ELR (cell line): ENCODE data around the gene RIMS1.
"Not testable (repeated sequence)": the region's sequence is repeated elsewhere in the genome, so short reads cannot be mapped to it uniquely, and the experiment has no call there.

Experiments
- DNase-seq: peaks from one replicate; pipeline ENCODE4 v3.0.0-alpha.2; 2015; ENCODE audit warnings: low read depth

Gene RIMS1

DNA sequence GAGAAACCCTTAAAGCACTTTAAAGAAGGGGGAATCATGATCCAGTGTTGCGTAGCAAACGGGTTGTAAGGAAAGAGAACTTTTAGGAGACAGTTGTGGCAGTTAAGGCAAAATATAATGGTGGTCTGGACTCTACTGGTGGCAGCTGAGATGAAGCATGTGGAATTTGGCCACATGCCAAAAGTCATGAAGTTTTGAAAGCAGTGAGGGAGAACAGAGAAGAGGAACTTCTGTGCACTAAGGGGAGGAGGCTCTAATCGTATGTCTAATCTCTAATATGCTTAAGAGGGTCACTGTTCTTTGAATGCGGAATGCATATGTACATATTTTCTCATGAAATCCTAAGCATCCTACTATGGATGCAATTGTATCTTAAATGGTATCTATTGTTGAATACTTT is 91.5 kb downstream of the RIMS1 start:
- no peak for DNase-seq

DNA sequence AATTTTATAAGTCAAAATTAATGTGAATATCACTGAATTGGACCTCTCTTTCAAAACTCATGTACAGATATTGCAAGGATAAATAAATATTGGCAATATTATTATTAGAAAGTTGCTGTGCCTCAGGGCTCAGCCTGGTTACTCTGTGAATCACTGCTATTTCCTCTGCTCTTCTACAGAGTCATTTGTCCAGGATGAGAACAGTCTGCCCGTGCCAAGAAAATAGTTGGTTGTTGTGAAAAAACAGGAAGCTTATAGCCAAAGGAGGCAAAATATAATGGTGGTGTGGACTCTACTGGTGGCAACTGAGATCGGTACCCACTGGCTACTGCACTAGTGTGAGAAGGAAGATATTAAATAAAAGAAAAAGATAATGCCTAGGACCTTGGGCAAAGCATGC is 93.6 kb downstream of the RIMS1 start:
- peak; percentile 3 for DNase-seq

DNA sequence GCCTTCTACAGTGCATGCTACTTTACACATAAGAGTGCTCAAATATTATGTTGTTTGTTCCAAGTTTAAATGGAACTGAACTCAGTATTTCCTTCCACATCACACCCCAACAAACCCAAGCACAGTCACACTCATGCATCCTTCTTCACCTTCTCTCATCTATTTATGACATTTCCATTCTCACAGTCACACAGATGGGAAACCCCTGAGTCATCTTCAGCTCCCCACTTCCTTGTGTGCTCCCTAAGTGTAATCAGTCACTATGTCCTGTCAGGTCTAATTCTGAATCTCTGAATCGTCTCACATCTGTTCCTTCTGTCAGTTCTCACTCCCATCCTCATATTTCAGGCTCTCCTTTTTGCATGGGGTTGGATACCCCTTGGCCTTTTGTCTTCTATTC is 96.0 kb downstream of the RIMS1 start:
- peak; percentile 7 for DNase-seq

DNA sequence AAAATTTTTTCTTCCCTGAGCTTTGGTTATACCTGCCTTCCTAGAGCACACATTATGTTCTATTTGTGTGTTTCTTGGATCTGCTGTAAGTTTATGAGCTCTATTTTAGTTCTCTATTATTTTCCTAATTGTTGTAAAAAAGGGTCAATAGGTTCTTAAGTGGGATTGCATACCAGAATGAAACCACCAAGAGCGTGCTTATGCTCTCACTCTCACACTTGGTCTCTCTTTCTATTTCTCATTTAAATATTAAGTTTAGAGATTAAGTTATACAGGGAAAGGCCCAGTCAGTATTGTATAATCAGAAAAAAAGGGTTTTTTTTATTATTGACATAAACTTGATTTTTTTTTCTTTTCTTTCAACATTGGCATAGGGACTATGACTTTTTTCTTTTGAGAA is 96.8 kb downstream of the RIMS1 start:
- DNase-seq, result no peak

DNA sequence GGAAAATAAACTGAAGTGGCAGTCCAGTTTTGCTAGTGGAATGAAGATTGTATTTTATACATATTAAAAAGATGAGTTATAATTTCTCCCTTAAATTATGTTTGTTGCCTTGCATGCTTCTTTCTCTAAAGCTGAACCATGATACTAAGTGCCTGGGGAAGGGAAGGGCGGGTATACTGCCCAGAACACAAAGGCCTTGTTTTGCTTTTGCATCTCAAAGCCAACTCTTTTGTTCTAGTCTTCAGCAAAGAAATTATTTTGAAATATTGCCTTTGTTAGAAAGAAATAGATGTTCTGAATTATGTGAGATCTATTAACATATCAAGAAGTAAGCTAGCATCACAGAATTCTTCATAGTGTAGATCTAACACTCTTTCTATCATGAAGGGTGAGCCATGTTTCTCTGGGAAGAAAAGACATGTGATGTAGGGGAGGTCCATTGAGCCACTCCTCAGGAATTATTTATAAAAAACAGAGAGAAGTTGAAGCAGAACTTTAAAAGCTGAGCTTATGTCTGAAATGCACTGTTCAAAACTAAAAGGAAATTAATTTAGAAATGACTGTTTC is 108.4 kb downstream of the RIMS1 start:
- no peak for DNase-seq

DNA sequence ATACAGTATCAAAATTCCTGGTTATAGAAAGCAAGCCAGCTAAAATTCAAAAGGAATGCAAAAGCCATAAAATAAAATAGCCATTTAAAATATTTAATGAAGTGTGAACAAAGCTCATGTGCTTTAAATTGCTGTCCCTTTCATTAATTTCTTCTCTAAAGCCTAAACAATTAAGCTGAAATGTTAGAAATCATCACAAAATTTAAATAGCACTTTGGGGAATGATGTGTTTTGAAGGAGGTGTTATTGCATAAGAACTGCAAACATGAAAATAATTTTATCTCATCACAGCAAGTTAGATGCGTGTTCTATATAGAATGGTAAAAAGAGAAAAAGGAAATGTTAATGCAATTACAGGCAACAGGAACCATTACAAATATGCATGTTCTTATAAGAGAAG is 111.0 kb downstream of the RIMS1 start:
- DNase-seq, result no peak

DNA sequence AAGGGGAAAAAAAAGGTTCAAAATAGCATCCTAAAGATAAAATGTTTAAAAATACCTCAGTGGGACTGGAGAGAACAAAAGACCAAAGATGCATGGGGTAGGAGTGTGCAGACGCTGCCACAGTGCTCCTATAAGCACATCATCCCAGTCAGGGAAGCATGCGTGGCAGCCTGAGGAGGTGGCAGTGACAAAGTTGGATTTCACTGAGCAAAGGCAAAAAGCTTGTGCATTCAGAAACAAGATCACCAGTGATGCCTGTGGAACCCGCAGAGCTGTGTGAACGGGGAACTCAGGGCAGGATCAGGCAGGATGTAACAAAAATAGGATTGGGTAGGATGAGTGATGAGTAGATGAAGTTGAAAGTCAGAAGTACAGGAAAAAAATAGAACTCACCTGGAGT is 116.1 kb downstream of the RIMS1 start:
- no peak for DNase-seq

DNA sequence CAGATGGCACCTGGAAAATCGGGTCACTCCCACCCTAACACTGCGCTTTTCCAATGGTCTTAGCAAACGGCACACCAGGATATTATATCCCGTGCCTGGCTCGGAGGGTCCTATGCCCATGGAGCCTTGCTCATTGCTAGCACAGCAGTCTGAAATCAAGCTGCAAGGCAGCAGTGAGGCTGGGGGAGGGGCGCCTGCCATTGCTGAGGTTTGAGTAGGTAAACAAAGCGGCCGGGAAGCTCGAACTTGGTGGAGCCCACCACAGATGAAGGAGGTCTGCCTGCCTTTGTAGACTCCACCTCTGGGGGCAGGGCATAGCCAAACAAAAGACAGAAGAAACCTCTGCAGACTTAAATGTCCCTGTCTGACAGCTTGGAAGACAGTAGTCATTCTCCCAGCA is 120.2 kb downstream of the RIMS1 start:
- not testable (repeated sequence) for DNase-seq

DNA sequence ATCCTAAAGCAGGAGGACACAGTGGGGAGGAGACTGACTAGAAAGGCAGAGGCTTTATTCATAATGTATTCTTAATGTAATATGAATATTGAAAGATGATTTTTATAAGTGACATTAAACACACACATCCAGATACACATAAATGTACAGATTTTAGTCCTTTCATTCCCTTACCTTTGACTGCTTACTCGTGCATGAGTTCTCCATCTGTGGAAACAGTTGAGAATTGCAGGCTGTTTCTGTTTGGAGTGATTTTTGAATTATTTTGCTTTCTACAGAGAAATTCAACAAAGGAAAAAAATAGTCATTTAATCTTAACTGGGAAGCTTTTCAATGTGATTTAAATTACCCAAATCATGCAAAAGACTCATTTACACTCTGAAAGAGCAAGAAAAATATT is 136.5 kb downstream of the RIMS1 start:
- no peak for DNase-seq

DNA sequence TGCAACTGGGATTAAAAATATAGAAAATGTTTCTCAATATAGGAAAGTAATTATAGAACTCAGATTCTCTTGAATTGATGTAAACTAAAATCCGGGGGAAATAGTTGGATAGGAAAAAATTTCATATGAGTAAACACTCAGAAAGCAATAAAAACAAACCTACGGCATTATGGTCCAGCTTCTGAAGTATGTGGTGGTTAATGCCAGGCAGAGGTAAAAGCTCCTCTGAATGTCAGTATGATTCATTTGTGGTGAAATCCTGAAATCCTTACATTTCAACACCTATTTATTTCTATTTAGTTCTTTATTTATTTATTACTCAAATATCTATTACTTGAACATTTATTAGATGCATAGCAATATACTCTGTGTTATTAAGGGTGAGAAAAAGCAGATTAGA is 145.1 kb downstream of the RIMS1 start:
- peak; percentile 20 for DNase-seq

DNA sequence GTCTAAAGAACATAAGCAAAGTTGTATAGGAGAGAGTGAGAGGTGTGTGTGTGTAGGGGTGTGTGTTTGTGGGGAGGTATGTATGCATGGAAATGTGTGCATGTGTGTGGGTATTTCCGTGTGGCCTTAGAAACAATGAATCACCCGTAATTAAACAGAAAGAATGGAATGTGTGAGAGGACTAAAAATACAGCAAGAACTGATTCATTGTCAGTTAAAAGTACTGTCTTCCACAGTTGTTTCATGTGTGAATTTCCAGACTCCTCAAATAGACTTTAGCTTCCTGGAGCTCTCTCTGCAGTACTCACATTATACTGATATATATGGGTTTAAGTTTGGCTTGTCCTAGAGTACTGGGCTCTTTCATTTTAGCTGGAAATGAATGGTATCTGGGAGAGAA is 145.7 kb downstream of the RIMS1 start:
- peak; percentile 15 for DNase-seq

DNA sequence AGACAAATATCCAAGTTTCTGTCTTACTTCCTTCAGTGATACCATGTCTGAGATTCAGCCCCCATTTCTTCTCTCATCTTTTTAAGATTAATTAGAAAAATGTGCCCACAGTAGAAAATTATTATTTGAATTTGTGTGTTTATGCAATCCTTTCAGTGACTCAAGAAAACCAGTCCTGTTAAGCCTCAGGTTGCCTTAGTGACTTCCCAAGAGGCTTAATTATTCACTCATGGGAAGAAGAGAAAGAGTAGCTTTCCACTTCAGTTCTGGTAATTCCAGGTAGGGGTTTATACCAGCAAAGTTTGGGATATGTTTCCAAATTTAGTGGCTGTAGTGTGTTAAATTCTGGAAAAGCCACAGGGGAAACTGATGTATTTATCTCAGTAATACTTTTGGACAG is 149.1 kb downstream of the RIMS1 start:
- no peak for DNase-seq

DNA sequence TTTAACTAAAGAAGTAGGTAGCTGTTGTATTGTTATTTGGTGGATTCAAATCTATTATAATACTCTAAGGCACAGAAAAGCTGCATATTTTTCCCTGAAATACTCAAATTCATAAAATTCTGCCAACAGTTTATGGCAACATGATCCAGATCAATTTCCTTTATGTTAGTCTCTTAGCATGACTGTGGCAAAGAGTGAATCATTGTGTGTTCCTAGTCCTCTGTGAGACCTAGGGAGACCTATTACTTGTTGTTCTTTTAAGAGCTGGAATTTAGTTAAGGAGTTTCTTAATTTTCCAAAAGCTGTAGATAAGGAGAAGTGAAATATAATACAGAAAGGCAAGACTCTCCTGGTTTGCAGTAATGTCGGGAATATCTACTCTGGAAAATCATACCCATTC is 149.6 kb downstream of the RIMS1 start:
- DNase-seq, result no peak

DNA sequence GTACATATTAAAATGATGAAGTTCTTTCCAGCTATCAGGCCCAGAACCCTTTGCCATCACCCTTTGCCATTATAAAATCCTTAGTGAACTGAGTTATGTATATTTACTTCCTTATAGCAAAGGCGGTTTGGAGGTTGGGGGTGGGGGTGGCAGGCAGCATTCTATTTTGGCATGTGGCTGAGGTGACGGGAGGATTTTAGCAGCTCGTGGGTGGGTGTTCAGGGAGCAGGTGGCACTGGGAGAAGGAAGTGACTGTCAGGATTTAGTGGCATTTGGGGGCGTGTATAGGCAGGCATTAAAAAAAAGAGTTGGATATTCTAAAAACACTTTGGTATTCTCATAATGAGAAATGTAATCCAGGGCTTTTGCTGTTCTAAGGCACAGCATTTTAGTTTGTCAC is 150.7 kb downstream of the RIMS1 start:
- no peak for DNase-seq

DNA sequence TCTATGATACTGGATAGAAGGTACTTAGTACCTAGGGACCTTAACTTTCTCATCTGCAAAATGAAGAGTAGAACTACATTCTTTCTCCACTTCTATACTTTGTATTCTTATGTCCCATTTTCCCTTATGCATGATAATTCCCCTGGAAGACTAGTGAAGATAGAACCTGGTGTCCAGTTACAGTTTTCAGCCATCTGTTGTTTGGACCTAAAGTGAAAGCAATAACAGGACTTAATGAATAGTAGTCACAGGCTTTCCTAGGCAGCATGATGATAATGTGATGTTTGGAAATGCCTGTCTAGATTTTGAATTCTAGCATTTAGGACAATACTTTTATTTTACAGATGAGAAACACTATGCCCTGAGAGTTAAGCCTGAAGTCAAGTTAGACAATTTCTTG is 153.8 kb downstream of the RIMS1 start:
- no peak for DNase-seq

DNA sequence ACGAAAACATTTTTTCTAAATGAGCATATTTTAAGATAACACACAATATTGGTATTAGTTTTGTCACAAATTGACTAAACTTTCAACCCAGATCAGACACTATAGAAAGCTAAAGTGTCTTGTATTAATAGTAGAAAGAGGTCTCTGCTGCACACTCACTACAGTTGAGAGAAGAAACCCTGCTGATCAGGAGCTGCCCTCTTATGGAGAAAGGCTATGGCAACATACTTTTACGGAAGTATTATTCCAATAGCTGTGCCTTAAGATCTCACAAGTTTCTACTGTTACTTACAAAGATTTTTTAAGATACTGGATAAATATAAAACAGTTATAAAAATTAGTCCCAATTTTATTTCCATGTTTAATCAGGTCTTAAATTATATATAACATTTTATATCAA is 155.7 kb downstream of the RIMS1 start:
- peak; percentile 23 for DNase-seq

DNA sequence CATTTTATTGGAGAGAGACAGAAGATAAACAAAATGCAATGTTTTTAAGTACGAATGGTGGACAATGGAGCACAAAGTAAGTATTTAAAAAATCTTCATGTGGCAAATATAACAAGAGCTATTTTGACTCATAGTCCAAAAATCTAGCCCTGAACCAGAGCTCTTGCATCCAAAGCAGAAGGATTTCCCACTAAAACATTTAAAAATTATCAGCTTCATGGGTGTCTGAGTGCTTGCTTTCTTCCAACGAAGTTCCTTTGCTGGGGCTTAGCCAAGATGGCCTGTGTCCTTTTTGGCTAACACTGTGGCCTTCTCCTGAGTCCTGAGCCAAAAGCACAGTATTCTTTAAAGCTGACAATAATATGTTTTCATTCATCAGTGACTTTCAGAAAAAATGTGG is 161.7 kb downstream of the RIMS1 start:
- DNase-seq, result no peak

DNA sequence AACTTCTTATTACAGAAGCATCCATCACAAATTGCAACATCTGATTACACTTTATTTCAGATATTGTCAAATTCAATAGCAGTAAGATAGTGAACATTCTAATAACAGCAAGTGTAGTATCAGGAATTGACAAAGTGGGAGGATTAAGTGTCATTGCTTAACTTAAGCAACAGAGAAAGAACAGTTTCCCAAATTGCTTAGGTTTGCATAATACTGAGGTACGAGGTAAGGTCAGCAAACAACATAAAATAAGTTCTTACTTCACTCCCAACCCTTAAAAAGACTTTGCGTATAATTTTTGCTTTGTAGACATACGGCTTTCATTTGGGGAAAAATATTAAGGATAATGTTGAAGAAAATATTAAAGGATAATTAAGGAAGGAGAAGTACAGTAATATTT is 163.0 kb downstream of the RIMS1 start:
- DNase-seq, result no peak

DNA sequence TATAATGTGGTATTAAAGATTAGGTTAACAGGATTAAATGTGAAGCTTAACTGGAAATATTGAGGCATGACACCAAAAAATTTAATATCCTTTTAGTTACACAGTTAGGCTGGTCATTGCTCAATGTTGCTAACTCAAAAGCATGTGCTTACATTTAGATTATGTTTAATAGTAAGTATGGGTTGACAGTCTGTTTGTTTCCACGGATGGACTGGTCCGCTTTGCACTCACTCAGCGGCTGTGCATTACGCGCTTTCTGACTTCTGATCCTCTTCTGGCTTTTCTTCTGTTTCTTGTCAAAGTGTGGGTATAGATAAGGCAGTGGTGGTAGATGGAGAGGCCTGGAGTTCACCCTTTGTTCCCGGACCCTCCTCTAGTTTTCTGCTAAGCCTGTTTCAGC is 174.9 kb downstream of the RIMS1 start:
- DNase-seq, result no peak

DNA sequence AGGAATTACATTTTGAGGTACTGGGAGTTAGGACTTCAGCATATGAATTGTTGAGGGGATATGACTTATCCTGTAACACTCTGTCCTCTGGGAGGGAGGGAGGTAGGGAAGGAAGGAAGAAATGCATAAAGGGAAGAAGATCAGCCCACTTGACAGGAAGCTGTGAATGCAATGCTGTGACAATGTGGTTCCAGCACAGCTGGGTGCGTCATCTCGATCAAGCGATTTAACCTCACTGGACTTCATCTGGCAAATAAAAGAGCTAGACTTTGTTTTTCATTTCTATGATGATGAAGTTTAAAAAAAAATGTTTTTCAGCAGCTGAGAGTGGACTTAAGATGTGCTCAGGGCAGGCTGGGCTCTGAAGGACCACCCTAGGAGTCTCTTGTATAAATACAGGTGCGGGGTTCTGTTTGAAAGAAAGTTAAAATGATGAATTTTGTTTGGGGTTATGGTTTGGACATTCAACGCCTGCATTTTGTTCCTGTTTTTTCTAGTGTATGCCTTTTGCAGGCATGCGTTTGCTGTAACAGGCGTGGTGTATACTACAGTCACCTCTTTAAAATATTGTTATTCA is 178.1 kb downstream of the RIMS1 start:
- no peak for DNase-seq

DNA sequence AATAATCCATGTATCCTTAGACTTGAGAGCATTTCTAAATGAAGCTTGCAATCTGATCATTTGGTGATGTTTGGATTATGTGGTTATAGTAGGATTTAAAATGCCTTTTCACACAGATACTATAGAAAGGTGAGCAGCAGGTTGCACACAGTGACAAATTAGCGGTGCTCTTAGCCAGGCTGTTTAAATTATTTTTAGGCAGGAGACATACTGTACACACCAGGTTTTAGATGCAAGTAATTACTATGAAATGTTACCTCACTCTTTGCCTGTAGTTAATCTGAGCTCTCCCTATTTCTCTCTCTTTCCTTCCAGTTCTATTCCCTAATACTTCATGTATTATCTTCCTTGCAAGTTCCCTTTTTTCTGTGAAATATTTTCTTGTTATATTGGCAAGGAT is 191.7 kb downstream of the RIMS1 start:
- DNase-seq, result no peak

DNA sequence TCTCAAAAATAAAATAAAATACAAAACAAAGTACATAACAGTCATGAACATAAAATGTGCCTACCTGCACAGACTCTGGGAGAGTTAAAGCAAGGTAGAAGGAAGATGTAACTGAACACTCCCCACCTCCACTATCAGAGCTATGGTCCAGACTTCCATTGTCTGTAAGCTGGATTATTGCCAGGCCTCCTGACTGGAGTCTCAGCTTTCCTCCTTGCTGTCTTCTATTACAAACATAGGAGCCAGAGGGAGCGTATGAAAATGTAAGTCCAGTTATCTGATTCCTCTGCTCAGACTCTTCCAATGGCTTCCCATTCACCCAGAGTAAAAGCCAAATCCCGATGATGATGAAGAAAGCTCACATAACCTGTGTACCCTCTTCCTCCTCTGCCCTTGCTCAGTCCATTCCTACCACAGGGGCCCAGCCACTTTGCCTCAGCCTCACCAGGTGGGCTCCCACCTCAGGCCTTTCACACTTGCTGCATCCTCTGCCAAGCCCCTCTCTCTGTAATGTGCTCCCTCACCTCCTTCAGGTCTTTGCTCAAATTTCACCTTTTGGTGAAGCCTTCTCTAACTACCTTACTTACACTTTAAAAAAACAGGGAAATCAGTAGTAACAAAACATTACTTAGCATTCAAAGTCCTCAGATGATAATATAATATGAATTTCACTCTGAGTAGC is 194.1 kb downstream of the RIMS1 start:
- DNase-seq, result no peak

DNA sequence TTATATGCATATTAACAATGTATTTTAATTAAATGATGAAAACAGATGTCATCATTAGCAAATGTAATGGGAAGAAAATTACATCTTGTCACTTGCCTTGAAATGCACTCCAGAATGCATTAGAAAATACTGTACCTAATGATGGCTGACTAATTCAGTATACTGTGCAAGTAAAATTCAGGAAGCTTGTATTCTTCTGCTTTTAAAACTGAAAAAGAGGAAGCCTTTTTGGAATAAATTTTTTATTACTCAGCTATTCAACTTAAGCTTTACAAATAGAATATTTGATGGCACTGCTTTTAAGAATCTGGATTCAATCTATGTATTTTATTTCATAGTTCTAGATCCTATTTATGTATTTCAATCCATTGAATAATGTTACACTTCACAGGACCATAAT is 195.5 kb downstream of the RIMS1 start:
- no peak for DNase-seq

DNA sequence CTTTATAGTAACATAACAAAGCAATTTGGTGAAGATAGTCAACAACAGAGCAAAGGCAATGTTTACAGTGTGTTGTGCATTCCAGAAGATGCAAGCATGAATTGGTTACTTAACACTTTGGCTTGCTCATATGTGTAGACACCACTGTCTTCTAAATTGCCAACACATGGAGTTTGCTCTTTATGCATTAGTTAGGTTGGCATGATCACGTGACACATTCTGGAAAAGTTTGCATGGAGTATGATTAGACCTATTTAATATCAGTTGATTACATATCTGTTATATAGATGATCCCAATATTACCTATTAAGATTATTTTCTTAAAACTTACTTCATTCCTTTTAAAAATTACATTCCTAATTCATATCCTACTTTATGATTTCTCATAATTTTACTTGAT is 197.6 kb downstream of the RIMS1 start:
- DNase-seq, result no peak
